HG02938 (cell line): Measurements from ENCODE around the gene TMPRSS9.

Experiments used
- ATAC-seq: cut with Tn5 transposase; IDR thresholded peaks from one replicate; pipeline ENCODE4 v1.9.1; 2021; ENCODE audit warnings: mild to moderate bottlenecking, moderate library complexity; ENCODE audit not compliant: unreplicated experiment

Gene TMPRSS9

GRCh38 chr19:2359992-2360685, at the start of gene TMPRSS9:
TSS of gene TMPRSS9 (plus strand) at chr19:2360265. CDS start at chr19:2389786, 29,521 bp downstream.
- ATAC-seq = no peak

DNA sequence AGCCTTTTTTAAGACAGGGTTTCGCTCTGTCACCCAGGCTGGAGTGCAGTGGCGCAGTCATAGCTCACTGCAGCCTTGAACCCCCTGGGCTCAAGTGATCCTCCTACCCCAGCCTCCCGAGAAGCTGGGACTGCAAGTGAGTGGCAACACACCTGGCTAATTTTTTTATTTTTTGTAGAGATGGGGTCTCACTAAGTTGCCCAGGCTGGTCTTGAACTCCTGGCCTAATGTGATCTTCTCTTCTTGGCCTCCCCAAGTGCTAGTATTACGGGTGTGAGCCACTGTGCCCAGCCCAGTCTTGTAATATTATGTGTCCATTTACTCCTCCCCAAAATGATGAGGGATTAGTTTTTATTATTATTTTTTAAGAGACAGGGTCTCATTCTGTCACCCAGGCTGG, 49.0 kb upstream of the TMPRSS9 start:
- no peak for ATAC-seq

DNA sequence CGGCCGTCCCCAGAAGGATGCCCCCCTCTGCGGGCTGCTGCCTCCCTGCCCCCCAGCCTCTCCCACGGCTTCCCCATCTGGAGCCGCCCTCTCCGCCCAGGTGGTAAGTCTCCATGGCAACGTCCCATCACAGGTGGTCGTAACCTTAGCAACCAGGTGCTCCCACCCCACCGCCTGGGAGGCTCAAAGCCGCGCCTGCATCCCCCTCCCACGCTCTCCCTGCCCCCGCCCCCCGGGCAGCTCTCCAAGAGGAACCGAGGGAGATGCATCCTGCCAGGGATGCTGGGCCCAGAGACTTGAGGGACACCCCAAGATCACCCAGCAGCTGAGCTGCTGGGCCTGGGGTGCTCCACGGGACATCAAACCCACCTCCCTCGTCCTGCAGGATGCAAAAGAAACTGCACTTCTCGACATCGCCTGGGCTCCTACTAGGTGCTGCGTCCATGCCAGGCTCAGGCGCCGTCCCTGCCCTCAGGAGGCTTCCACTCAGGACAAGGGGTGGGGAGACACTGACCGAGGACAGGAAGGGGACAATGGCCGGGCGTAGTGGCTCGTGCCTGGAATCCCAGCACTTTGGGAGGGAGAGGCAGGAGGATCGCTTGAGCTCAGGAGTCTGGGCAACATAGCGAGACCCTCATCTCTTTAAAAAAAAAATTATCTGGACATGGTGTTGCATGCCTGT, 47.1 kb upstream of the TMPRSS9 start:
- ATAC-seq = no peak

DNA sequence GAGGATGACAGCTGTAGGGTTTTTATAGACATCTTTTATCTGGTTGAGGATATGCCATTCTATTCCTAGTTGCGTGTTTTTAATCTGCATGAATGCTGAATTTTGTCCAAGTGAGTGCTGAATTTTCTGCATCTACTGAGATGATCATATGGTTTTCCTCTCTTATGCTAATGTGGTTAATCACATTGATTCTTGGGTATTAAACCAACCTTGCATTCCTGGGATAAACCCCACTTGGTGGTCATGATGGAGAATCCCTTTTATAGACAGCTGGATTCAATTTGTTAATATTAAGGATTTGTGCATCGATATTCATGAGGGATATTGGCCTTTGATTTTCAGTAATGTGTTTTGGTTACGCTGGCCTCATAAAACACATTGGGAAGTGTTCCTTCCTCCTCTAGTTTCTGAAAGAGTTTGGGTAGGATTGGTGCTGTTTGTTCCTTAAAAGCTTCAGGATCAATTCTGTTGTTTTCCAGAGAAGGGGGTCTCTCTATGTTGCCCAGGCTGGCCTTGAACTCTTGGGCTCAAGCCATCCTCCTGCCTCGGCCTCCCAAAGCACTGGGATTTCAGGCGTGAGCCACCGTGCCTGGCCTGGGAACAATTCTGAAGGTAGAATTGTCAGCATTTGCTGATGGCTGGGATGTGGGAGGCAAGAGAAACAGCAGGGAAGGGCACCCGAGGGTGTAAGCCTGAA, 44.8 kb upstream of the TMPRSS9 start:
- ATAC-seq = no peak

GRCh38 chr19:2315818-2316353, 44.2 kb upstream of the TMPRSS9 start:
- ATAC-seq = no peak

DNA sequence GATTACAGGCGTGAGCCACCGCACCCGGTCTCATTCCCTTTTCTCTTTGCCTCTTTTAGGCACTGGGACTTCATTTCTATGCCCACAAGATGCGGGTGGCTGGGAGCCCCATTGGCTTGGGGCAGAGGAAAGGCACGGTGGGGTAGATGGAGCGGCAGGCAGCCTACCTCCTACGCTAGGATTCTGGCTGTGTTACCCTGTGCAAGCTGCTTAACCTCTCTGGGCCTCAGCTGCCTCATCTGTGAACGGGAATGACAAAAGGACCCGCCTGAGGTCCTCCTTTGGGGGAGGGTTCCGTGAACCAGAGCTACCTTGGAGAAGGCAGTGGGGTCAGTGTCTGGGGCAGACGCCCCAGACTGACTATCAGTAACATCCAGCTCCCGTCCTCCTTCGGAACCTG, 42.8 kb upstream of the TMPRSS9 start:
- ATAC-seq = no peak

DNA sequence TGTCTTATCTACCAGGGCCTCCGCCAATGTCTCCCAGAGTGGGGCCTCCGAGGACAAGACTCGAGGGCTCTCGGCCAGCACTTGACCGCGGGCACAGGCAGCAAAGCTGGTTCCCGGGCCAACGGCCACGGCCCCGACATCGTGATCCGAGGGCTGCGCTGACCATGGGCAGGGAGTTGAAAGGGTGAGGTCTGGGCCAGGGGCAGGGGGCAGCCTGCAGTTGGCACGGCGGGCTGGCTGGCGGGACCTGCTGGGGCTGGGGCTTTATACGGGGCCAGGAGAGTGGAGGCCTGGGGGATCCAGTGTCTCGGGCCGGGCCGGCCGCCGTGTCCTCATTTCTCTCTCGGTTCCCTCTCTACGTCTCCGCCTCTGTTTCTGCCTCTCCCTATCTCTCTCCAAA, 42.3 kb upstream of the TMPRSS9 start:
- ATAC-seq = no peak

DNA sequence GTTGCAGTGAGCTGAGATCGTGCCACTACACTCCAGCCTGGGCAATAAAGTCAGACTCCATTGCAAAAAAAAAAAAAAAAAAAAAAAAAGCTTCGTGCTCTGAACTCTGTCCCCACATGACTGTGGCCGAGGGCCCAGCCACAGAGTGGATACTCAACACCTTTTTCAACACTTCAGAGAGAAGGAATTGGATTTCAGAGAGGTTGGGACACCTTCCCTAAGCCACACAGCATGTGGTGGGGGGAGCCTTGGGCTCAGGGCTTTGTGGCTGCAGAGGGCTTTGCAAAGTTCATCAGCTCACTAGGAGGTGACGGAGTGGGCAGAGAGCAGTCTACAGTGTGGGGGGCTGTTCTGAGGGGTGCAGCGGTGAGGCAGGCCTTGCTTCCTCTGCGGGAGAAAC, 41.1 kb upstream of the TMPRSS9 start:
- no peak for ATAC-seq

DNA sequence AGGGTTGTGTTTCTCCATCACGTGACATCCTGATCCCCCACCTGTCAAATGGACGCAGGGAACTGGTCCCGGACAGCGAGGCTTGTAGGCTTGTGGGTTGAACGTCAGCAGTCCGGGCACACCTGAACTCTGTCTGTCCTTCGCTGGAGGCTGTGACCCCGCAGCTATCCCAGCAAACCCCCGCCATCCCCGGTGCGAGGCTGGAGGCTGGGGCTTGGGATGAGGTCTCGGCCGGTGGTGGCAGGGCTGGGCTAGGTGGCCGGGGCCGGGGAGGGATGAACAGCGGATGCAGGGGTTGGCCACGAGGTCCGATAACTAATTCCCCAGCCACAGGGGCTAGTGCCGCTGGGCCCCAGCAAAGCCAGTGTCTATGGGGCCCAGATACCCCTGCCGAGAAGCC, 40.5 kb upstream of the TMPRSS9 start:
- ATAC-seq = no peak

DNA sequence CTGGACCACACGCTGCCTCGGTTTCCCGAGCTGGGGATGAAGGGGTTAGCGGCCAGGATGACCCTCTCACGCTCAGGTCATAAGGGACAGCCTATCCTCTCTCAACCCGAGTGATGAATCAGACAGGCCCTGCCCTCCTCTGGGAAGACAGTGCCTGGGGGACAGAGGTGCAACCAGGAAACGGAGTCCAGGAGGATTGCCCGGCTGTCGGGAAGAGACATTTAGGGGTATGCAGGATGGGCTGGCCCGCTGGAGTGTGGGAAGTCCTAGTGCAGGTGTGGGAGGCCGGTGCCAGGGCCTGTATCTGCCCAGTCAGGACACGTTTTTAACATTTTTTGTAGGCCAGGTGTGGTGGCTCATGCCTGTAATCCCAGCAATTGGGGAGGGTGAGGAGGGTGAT, 40.0 kb upstream of the TMPRSS9 start:
- no peak for ATAC-seq

DNA sequence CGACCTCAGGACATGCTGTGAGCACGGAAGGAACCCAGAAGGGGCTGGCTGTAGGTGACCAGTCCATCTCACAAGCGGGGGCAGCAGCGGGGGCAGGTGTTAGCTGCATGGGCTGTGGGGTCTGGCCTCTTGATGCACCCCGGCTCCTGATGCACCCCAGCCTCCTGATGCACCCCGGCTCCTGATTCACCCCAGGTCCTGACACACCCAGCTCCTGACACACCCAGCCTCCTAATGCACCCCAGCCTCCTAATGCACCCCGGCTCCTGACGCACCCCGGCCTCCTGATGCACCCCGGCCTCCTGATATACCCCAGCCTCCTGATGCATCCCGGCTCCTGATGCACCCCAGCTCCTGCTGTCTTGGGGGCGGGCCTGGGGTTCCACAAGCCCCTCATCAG, 39.1 kb upstream of the TMPRSS9 start:
- ATAC-seq = no peak

- no peak for ATAC-seq
Measured at GRCh38 chr19:2321565-2322283, 38.3 kb upstream of the TMPRSS9 start.

- ATAC-seq = no peak
Measured at GRCh38 chr19:2323707-2324106, 36.4 kb upstream of the TMPRSS9 start.

DNA sequence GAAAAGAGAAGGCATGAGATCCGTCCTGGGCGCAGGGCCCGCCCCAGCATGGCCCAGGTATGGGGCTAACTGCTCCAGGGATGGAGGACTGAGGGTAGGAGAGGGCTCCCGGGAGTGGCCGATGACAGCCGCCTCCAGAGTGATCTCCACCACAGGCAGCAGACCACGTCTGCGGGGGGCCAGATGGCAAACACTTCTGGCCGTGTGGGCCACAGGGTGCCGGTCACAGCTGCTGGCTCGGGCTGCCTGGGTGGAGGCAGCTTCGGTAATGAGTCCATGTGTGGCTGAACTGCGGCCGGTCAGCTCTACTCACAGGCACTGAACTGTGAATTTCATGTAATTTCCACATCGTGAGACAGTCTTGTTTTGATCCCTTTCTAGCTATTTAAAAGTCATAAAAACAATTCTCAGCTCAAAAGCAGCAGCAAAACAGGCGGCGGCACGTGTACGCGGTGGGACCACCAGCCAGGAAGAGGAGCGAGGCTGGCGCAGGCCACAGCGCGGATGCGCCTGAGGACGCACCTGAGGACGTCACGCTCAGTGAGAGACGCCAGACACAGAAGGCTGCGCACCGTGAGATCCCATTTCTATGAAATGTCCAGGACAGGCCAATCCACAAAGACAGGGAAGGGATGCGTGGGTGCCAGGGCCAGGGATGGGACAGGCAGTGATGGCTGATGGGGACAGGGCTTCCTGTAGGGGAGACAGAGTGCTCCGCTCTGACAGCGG, 35.7 kb upstream of the TMPRSS9 start:
- ATAC-seq = no peak

DNA sequence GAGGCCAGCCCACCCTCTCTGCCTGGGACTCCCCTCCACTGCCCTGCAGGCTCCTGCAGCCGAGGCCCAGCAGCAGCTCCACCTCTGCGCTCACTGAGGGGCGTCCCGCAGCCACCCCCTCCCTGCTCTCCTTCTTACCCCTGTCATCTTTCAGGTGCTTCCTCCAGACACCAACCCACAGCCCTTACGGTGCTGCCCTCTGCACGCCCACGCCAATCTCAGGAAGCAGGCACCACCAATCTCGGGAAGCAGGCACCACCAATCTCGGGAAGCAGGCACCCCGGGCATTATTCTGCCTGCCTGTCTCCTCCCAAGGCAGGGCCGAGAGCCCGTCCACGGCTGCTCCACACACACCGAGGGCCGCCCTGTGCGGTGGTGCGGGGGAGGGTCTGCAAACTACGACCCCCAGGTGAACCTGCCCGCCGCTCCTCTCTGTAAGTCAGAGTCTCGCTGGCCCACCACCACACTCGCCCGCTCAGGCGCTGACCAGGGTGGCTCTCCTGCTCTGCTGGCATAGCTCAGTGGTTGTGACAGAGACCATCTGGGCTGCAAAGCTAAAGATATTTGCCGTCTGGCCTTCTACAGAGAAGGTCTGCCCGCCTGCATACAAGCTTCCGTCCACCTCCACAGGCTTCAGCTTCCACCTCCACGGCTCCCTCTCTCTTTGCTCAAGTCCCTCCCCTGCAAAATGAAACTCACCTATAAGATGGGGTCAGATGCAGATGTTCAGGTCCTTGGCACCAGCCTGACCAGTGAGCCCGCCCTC, 34.6 kb upstream of the TMPRSS9 start:
- ATAC-seq = no peak

DNA sequence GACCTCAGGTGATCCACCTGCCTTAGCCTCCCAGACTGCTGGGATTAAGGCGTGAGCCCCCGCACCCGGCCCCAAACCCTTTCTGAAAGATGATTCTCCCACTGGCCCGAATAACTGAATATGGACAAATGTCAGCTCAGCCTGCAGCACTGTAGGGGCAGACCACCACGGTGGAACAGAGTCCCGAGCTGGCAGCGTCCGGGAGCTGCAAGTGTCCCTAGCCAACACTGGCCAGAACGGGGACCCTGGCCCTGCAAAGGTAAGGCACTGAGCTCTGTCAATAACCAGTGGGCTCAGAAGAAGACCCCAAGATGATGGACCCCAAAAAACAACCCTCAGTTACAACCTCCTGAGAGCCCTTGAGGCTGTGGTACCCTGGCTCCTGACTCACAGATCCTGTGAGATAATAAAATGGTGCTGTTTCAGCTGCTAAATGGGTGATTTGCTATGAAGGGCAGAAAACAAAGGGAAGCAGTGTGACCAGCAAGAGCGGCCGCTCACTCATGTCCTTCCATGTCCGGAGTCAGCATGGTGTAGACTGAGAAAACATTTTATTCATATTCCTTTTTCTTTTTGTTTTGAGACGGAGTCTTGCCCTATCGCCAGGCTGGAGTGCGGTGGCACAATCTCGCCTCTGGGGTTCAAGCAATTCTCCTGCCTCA, 33.2 kb upstream of the TMPRSS9 start:
- ATAC-seq = no peak

DNA sequence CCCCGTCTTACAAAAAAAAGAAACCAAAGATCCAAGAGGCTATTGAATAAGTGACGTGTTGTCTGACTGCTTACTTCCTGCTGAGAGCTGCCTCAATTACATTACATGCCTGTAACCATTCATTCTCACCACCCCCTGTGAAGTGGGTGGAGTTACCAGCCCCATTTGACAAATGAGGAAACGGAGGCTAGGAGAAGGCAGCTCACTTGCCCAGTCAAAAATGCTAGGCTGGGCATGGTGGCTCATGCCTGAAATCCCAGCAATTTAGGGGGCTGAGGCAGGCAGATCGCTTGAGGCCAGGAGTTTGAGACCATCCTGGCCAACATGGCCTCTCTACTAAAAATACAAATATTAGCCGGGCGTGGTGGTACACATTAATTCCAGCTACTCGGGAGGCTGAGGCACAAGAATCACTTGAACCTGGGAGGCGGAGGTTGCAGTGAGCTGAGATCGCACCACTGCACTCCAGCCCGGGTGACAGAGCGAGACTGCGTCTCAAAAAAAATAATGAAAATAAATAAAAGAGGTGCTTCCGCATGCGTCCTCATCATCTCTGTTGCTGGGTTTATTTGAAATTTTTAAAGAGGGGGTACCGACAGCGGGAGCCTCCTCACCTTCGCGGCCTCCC, 32.2 kb upstream of the TMPRSS9 start:
- ATAC-seq = no peak

DNA sequence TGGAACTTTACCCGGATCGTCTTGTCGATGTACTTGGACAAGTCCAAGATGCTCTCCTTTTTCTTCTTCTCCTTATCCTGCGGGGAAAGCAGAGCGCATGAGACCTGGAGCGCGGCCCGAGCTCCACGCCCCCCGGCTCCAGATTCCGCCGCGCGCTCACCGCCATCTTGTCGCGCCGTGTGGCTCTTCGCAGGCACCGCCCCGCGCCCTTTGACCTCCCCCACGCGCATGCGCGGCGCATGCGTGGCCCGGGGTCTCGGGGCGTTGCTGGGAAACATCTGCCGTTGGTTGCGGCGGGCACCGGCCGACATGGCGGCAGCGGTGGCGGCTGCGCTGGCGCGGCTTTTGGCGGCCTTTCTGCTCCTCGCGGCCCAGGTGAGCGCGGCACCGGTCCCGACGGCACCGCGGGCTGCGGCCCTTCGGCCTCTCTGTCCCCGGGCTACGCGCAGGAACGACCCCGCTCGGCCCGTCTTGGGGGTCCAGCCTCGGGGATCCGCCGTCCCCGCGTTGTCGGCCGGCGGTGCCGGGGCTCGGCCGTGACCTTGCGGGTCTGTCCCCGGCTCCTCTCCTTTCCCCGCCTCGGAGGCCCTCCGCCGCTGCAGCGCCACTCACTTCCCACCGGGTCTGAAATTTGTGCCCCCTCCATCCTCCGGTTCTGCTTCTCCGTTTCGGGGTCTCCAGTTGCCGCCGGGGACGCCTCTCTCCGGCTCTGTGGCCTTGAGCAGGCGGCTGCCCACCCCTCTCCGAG, 31.5 kb upstream of the TMPRSS9 start, which contains the start of the genes LSM7 and SPPL2B:
Gene LSM7 (minus strand): TSS at position 186 of the 748 bp plus-strand sequence. CDS start 20 bp downstream, at position 166.
Gene SPPL2B (plus strand): TSS at position 284 of the 748 bp plus-strand sequence. CDS start 26 bp downstream, at position 310.
- no peak for ATAC-seq
